HEK293 (cell line): ENCODE results near the gene SLC35F3.

ENCODE experiments used
- ELK4 ChIP-seq: IDR thresholded peaks from 2 replicates; pipeline ENCODE4 v1.6.1; 2011; ENCODE audit warnings: mild to moderate bottlenecking, low read depth, low read length, borderline replicate concordance
- YY1 ChIP-seq: fragments of 450-650 bp; formaldehyde crosslinking; IDR thresholded peaks from 2 replicates; pipeline ENCODE4 v1.5.1; 2018; ENCODE audit warnings: missing biosample characterization, missing genetic modification characterization
- ZBTB20 ChIP-seq: fragments of 450-650 bp; formaldehyde crosslinking; IDR thresholded peaks from 2 replicates; pipeline ENCODE4 v1.5.1; 2016; ENCODE audit warnings: missing biosample characterization, missing genetic modification characterization
- ZBTB26 ChIP-seq: fragments of 450-650 bp; formaldehyde crosslinking; optimal IDR thresholded peaks from 2 replicates; pipeline ENCODE3; 2016; ENCODE audit warnings: missing biosample characterization, mild to moderate bottlenecking, missing genetic modification characterization
- ZBTB7A ChIP-seq: fragments of 450-650 bp; formaldehyde crosslinking; IDR thresholded peaks from 2 replicates; pipeline ENCODE4 v1.5.1; 2016; ENCODE audit warnings: low read depth, missing biosample characterization, missing genetic modification characterization
- ZNF112 ChIP-seq: fragments of 450-650 bp; formaldehyde crosslinking; IDR thresholded peaks from 2 replicates; pipeline ENCODE4 v1.5.0; 2017; ENCODE audit warnings: missing biosample characterization, missing genetic modification characterization
- ZNF239 ChIP-seq: fragments of 450-650 bp; formaldehyde crosslinking; IDR thresholded peaks from 2 replicates; pipeline ENCODE4 v1.5.1; 2016; ENCODE audit warnings: missing biosample characterization, missing genetic modification characterization
- ZNF280D ChIP-seq: fragments of 450-650 bp; formaldehyde crosslinking; IDR thresholded peaks from 2 replicates; pipeline ENCODE4 v1.5.1; 2016; ENCODE audit warnings: missing biosample characterization, missing genetic modification characterization
- ZNF311 ChIP-seq: fragments of 450-650 bp; formaldehyde crosslinking; IDR thresholded peaks from 2 replicates; pipeline ENCODE4 v1.5.1; 2017; ENCODE audit warnings: missing biosample characterization, missing genetic modification characterization, borderline replicate concordance
- ZNF510 ChIP-seq: fragments of 450-650 bp; formaldehyde crosslinking; IDR thresholded peaks from 2 replicates; pipeline ENCODE4 v1.5.1; 2018; ENCODE audit warnings: mild to moderate bottlenecking, missing genetic modification characterization, missing biosample characterization; ENCODE audit not compliant: insufficient replicate concordance
- ZNF548 ChIP-seq: fragments of 450-650 bp; formaldehyde crosslinking; IDR thresholded peaks from 2 replicates; pipeline ENCODE4 v1.5.1; 2016; ENCODE audit warnings: missing biosample characterization, missing genetic modification characterization
- TF ChIP-seq, protein P1 (sequence below): fragments of 450-650 bp; formaldehyde crosslinking; IDR thresholded peaks from 2 replicates; pipeline ENCODE4 v1.5.1; 2016; ENCODE audit warnings: missing biosample characterization, missing genetic modification characterization
- TF ChIP-seq, protein P2 (sequence below): sonication (generic); formaldehyde crosslinking; IDR thresholded peaks from 2 replicates; pipeline ENCODE4 v1.8.1; 2022; ENCODE audit warnings: mild to moderate bottlenecking, moderate library complexity, missing genetic modification reagents
- TF ChIP-seq, protein P3 (sequence below): fragments of 450-650 bp; formaldehyde crosslinking; IDR thresholded peaks from 2 replicates; pipeline ENCODE4 v1.5.1; 2016; ENCODE audit warnings: missing biosample characterization, missing genetic modification characterization

DNA sequence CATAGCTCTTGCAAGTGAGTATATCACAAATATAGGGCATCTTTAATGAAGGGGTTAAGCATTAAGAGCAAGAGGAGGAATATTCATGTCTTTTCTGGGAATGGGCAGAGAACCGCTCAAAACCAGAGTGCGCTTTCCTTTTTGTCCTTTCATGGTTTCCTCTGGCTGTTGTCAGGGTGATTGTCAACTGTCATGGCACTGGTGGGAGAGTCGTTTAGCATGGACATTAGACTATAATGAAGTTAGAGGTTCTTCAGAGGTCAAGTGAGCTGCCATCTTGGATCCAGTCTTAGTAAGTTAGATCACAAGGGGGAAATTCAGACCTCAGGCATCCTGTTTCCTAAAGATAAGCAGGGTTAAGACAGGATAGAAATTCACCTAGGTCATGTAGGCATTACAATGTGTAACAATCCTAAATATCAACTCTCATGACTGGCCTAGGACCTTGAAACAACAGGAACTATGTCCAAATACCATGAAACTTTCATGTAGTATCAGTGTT is 456.7 kb downstream of the SLC35F3 start:
- TF ChIP-seq ZNF239 (tag by site-specific recombination) (no peak), ZNF280D (tag by site-specific recombination) (no peak), ZBTB20 (tag by site-specific recombination) (no peak), YY1 (no peak), ZNF548 (tag by site-specific recombination) (no peak), ZNF112 (no peak), ZNF510 (tag by site-specific recombination) (no peak), ELK4 (no peak), ZBTB26 (tag by site-specific recombination) (no peak), ZBTB7A (tag by site-specific recombination) (no peak), ZNF311 (tag by site-specific recombination) (no peak)
- TF ChIP-seq, protein P1, sequence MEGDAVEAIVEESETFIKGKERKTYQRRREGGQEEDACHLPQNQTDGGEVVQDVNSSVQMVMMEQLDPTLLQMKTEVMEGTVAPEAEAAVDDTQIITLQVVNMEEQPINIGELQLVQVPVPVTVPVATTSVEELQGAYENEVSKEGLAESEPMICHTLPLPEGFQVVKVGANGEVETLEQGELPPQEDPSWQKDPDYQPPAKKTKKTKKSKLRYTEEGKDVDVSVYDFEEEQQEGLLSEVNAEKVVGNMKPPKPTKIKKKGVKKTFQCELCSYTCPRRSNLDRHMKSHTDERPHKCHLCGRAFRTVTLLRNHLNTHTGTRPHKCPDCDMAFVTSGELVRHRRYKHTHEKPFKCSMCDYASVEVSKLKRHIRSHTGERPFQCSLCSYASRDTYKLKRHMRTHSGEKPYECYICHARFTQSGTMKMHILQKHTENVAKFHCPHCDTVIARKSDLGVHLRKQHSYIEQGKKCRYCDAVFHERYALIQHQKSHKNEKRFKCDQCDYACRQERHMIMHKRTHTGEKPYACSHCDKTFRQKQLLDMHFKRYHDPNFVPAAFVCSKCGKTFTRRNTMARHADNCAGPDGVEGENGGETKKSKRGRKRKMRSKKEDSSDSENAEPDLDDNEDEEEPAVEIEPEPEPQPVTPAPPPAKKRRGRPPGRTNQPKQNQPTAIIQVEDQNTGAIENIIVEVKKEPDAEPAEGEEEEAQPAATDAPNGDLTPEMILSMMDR = no peak
- TF ChIP-seq, protein P2, sequence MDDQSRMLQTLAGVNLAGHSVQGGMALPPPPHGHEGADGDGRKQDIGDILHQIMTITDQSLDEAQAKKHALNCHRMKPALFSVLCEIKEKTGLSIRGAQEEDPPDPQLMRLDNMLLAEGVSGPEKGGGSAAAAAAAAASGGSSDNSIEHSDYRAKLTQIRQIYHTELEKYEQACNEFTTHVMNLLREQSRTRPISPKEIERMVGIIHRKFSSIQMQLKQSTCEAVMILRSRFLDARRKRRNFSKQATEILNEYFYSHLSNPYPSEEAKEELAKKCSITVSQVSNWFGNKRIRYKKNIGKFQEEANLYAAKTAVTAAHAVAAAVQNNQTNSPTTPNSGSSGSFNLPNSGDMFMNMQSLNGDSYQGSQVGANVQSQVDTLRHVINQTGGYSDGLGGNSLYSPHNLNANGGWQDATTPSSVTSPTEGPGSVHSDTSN (CRISPR knock-in tag) = no peak
- TF ChIP-seq, protein P3, sequence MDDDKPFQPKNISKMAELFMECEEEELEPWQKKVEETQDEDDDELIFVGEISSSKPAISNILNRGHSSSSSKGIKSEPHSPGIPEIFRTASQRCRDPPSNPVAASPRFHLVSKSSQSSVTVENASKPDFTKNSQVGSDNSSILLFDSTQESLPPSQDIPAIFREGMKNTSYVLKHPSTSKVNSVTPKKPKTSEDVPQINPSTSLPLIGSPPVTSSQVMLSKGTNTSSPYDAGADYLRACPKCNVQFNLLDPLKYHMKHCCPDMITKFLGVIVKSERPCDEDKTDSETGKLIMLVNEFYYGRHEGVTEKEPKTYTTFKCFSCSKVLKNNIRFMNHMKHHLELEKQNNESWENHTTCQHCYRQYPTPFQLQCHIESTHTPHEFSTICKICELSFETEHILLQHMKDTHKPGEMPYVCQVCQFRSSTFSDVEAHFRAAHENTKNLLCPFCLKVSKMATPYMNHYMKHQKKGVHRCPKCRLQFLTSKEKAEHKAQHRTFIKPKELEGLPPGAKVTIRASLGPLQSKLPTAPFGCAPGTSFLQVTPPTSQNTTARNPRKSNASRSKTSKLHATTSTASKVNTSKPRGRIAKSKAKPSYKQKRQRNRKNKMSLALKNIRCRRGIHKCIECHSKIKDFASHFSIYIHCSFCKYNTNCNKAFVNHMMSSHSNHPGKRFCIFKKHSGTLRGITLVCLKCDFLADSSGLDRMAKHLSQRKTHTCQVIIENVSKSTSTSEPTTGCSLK (tag by site-specific recombination) = no peak
